Hepatocyte (in vitro differentiated cells): Measurements from ENCODE around the gene DHRS13.

ENCODE experiments used
- EZH2 ChIP-seq: fragments of 200-600 bp; sonication (generic); IDR thresholded peaks from 2 replicates; pipeline ENCODE4 v1.6.1; 2016; ENCODE audit warnings: antibody characterized with exemption, mild to moderate bottlenecking, borderline replicate concordance
- EZH2phosphoT487 ChIP-seq: fragments of 200-600 bp; sonication (generic); IDR thresholded peaks from one replicate; pipeline ENCODE4 v1.6.1; 2018; ENCODE audit warnings: antibody characterized with exemption, mild to moderate bottlenecking, low read depth, moderate library complexity; ENCODE audit not compliant: unreplicated experiment, severe bottlenecking
- TF ChIP-seq, protein P1 (sequence below): fragments of 200-600 bp; sonication (generic); IDR thresholded peaks from 2 replicates; pipeline ENCODE4 v1.5.1; 2016; ENCODE audit warnings: antibody characterized with exemption, mild to moderate bottlenecking; ENCODE audit not compliant: poor library complexity

DNA sequence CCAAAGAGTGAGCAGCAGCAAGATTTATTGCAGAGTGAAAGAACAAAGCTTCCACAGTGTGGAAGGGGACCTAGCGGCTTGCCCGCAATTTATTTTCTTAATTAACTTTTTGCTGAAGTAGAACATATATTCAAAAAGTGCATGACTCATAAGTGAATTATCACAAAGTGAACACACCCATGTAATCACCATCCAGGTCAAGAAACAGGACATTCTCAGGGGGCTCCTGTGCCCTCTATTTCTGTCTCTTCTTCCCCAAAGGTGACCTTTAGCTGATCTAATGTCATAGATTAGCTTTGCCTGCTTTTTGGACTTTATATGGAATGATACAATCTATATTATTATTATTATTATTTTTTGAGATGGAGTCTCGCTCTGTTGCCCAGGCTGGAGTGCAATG lies 28.1 kb downstream of the DHRS13 start:
- TF ChIP-seq, protein P1, sequence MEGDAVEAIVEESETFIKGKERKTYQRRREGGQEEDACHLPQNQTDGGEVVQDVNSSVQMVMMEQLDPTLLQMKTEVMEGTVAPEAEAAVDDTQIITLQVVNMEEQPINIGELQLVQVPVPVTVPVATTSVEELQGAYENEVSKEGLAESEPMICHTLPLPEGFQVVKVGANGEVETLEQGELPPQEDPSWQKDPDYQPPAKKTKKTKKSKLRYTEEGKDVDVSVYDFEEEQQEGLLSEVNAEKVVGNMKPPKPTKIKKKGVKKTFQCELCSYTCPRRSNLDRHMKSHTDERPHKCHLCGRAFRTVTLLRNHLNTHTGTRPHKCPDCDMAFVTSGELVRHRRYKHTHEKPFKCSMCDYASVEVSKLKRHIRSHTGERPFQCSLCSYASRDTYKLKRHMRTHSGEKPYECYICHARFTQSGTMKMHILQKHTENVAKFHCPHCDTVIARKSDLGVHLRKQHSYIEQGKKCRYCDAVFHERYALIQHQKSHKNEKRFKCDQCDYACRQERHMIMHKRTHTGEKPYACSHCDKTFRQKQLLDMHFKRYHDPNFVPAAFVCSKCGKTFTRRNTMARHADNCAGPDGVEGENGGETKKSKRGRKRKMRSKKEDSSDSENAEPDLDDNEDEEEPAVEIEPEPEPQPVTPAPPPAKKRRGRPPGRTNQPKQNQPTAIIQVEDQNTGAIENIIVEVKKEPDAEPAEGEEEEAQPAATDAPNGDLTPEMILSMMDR, result no peak
- no peak for TF ChIP-seq EZH2
- TF ChIP-seq EZH2phosphoT487, result no peak
